Measurements from ENCODE around the gene ANKRD55. TPM values are rescaled to one million over a fixed set of nuclear protein-coding genes. Genes with fewer than 3 reads are reported as not detected.
"Not testable (repeated sequence)": the region's sequence is repeated elsewhere in the genome, so short reads cannot be mapped to it uniquely, and the experiment has no call there.

Gene ANKRD55
- total RNA-seq, 4 donors from 2014 or later: 0.66 TPM; not detected in 3

DNA sequence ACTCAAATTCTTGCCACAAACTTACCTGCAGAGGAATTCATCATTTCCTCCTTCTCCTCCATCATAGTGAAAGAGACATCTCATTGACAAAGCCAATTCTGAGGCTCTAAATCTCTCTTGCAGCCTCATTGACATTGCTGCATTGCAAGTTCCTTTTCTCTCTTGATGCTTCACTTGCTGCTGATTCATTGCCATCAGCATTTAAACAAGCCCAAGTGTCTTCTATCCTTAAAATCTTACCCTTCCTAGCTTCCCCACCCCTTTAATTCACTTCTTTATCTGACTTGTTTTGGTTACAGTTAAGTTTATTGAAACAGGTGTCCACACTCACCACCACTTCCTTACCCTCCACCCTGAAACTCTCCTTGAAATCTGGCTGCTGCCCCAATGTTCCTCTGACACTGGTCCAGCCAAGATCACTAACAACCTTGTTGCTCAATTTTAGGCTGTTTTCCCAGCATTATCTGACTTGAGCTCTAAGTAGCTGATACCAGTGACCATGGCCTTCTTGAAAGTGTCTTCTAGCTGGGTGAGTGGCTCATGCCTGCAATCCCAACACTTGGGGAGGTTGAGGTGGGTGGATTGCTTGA is 152.0 kb downstream of the ANKRD55 start:
- Histone ChIP-seq H3K27ac (replicated peaks in 1 of 4) (peak overlapping the region in 1 of 4 donors; percentile 36), H3K4me1 (peaks cover 1 to 19% (median 18%) of the 10 kb centered on the region in 4 donors)
- intact Hi-C loops (cut with DNase I); H3K4me3 ChIP-seq; H3K27me3 ChIP-seq; H3K36me3 ChIP-seq; H3K9me3 ChIP-seq; DNase-seq (ENCODE audit: extremely low spot score): not testable (repeated sequence)
- TF ChIP-seq POLR2AphosphoS5 (IDR thresholded peaks at IDR 0.05): peak in 1 of 2 donors; percentile 29

DNA sequence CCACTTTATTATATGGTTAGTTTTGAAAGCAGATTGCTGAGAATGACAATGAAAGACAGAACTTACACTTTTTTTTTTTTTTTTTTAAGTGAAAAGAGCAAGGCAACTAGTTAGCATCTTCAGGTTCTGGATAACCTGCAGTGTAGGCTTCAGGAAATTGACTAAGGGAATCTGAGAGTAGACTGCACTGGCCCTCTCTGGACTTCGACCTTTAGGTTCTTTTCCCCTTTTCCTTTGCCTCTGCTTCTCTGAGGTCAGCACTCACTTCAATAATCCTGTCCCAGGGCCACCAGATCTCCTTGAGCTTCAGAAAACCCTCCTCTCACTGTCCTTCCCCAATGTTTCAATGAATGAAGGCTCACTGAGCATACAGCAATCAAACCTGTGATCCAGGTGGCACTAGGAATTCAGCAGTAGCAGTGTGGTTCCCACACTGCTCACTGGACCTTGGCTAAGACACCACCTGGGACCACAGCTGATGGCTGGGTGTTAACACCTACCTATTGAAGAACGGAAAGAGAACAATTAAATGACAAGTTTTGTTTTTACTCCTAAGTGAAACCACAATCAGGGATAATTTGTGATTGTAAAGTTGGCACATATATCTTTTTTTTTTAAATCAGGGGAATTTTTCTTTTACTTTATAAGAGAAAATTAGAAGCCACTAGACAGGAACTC is 152.6 kb downstream of the ANKRD55 start:
- no peaks in the 10 kb centered on the region for H3K9me3 ChIP-seq
- no peak for DNase-seq (ENCODE audit: extremely low spot score)
- H3K27me3 ChIP-seq: no peaks in the 10 kb centered on the region
- TF ChIP-seq POLR2A (IDR thresholded peaks at IDR 0.05; ENCODE audit: low read depth): no peak
- no peak for TF ChIP-seq EP300 (IDR thresholded peaks at IDR 0.05)
- TF ChIP-seq POLR2AphosphoS5 (IDR thresholded peaks at IDR 0.05): no peak
- TF ChIP-seq CTCF (IDR thresholded peaks at IDR 0.05): no peak
- WGBS: 62% methylated on average over 2 of the region's 2 CpGs
- no peak overlapping the region for H3K4me3 ChIP-seq
- H3K36me3 ChIP-seq: no peaks in the 10 kb centered on the region
- intact Hi-C loops (cut with DNase I): no loop called here
- peaks cover 8 to 19% (median 18%) of the 10 kb centered on the region in 4 donors for H3K4me1 ChIP-seq
- peak overlapping the region in 1 of 4 donors; percentile 1 for H3K27ac ChIP-seq (replicated peaks in 1 of 4)

- 92% methylated on average over 5 of the region's 5 CpGs for WGBS
- H3K36me3 ChIP-seq; H3K9me3 ChIP-seq; DNase-seq (ENCODE audit: extremely low spot score); H3K27me3 ChIP-seq; H3K4me3 ChIP-seq; intact Hi-C loops (cut with DNase I): not testable (repeated sequence)
- Histone ChIP-seq H3K4me1 (peaks cover 8 to 23% (median 14%) of the 10 kb centered on the region in 4 donors), H3K27ac (replicated peaks in 1 of 4) (peak overlapping the region in 1 of 4 donors; percentile 3)
Measured at GRCh38 chr5:56079157-56079500, 154.0 kb downstream of the ANKRD55 start.

- Histone ChIP-seq H3K27ac (replicated peaks in 1 of 4) (peak overlapping the region; percentile 40 to 65 (median 54)), H3K27me3 (no peaks in the 10 kb centered on the region), H3K36me3 (no peaks in the 10 kb centered on the region), H3K4me3 (no peak overlapping the region), H3K9me3 (no peaks in the 10 kb centered on the region), H3K4me1 (peaks cover 8 to 23% (median 14%) of the 10 kb centered on the region in 4 donors)
- TF ChIP-seq POLR2AphosphoS5 (IDR thresholded peaks at IDR 0.05): peak; percentile 45 to 53
- TF ChIP-seq EP300 (IDR thresholded peaks at IDR 0.05): no peak
- TF ChIP-seq CTCF (IDR thresholded peaks at IDR 0.05): no peak
- no peak for TF ChIP-seq POLR2A (IDR thresholded peaks at IDR 0.05; ENCODE audit: low read depth)
- WGBS: 70% methylated on average over 6 of the region's 6 CpGs
- no peak for DNase-seq (ENCODE audit: extremely low spot score)
- intact Hi-C loops (cut with DNase I): no loop called here
Measured at GRCh38 chr5:56078278-56079156, 154.6 kb downstream of the ANKRD55 start.

GRCh38 chr5:56077796-56078233 is 155.3 kb downstream of the ANKRD55 start:
- intact Hi-C loops (cut with DNase I): no loop called here
- H3K27ac ChIP-seq (replicated peaks in 1 of 4): peak overlapping the region; percentile 40 to 65 (median 54)
- no peak for TF ChIP-seq CTCF (IDR thresholded peaks at IDR 0.05)
- TF ChIP-seq POLR2AphosphoS5 (IDR thresholded peaks at IDR 0.05): no peak
- TF ChIP-seq POLR2A (IDR thresholded peaks at IDR 0.05; ENCODE audit: low read depth): no peak
- TF ChIP-seq EP300 (IDR thresholded peaks at IDR 0.05): no peak

More at GRCh38 chr5:56077796-56078233, 155.3 kb downstream of the ANKRD55 start:
- Histone ChIP-seq H3K4me1 (peaks cover 8 to 23% (median 14%) of the 10 kb centered on the region in 4 donors), H3K27me3 (no peaks in the 10 kb centered on the region), H3K9me3 (no peaks in the 10 kb centered on the region), H3K36me3 (no peaks in the 10 kb centered on the region), H3K4me3 (no peak overlapping the region)
- DNase-seq (ENCODE audit: extremely low spot score): no peak
- WGBS: 84% methylated on average over 7 of the region's 7 CpGs
